ENCODE data around the gene XXYLT1.

- TF ChIP-seq CTCF (conservative IDR thresholded peaks at IDR 0.05; ENCODE audit: low read depth, low read length) (no peak), POLR2A (IDR thresholded peaks at IDR 0.05; ENCODE audit: low read depth, low read length) (no peak), SMC3 (IDR thresholded peaks at IDR 0.05; ENCODE audit: low read depth, low read length) (no peak), RCOR1 (IDR thresholded peaks at IDR 0.05; ENCODE audit: insufficient replicate concordance, low read length) (no peak), MAFK (IDR thresholded peaks at IDR 0.05; ENCODE audit: low read depth, low read length) (no peak)
These were observed 12.4 kb downstream of the XXYLT1 start for GRCh38 chr3:195258449-195259153.

All from IMR-90 (cell line).